GM18520 (cell line): ENCODE results near the gene ADAMTSL3.

Experiments used
- ATAC-seq: cut with Tn5 transposase; IDR thresholded peaks from one replicate; pipeline ENCODE4 v1.9.1; 2021; ENCODE audit not compliant: unreplicated experiment

ADAMTSL3 gene

GRCh38 chr15:83653639-83654378 is at the start of gene ADAMTSL3:
Gene ADAMTSL3, plus strand, starts transcription at chr15:83654123. Its CDS starts 1,639 bp downstream, at chr15:83655762.
- ATAC-seq = no peak

- ATAC-seq = no peak
Observed at GRCh38 chr15:83604549-83604948, 49.4 kb upstream of the ADAMTSL3 start.

- no peak for ATAC-seq
Observed at GRCh38 chr15:83605111-83605945, 48.6 kb upstream of the ADAMTSL3 start.

- ATAC-seq = no peak
Observed at GRCh38 chr15:83610132-83610531, 43.8 kb upstream of the ADAMTSL3 start.

GRCh38 chr15:83610901-83611685 is 42.8 kb upstream of the ADAMTSL3 start:
- no peak for ATAC-seq

- no peak for ATAC-seq
Observed at GRCh38 chr15:83612226-83612625, 41.7 kb upstream of the ADAMTSL3 start.

- no peak for ATAC-seq
Observed at GRCh38 chr15:83612898-83613635, 40.9 kb upstream of the ADAMTSL3 start.

GRCh38 chr15:83613714-83614113 is 40.2 kb upstream of the ADAMTSL3 start:
- no peak for ATAC-seq

- no peak for ATAC-seq
Observed at GRCh38 chr15:83616840-83617239, 37.1 kb upstream of the ADAMTSL3 start.

GRCh38 chr15:83626171-83626802 is 27.6 kb upstream of the ADAMTSL3 start:
- ATAC-seq = no peak

GRCh38 chr15:83631534-83631933 is 22.4 kb upstream of the ADAMTSL3 start:
- no peak for ATAC-seq

- ATAC-seq = no peak
Observed at GRCh38 chr15:83643201-83643600, 10.7 kb upstream of the ADAMTSL3 start.

- no peak for ATAC-seq
Observed at GRCh38 chr15:83644439-83644838, 9.5 kb upstream of the ADAMTSL3 start.

- no peak for ATAC-seq
Observed at GRCh38 chr15:83650831-83651230, 3.1 kb upstream of the ADAMTSL3 start.

GRCh38 chr15:83651541-83651940 is 2.4 kb upstream of the ADAMTSL3 start:
- no peak for ATAC-seq

- ATAC-seq = no peak
Observed at GRCh38 chr15:83652626-83653204, 1.2 kb upstream of the ADAMTSL3 start.

- no peak for ATAC-seq
Observed at GRCh38 chr15:83653288-83653638, 660 bp upstream of the ADAMTSL3 start.

- ATAC-seq = no peak
Observed at GRCh38 chr15:83654379-83655236, 685 bp downstream of the ADAMTSL3 start.

GRCh38 chr15:83655237-83655616 is 1.3 kb downstream of the ADAMTSL3 start:
- no peak for ATAC-seq
